Measurements from ENCODE around the gene B4GALT2.

- TF ChIP-seq CTCF (IDR thresholded peaks at IDR 0.05) = no peak
- TF ChIP-seq EZH2 (IDR thresholded peaks at IDR 0.05; ENCODE audit: borderline replicate concordance, insufficient read depth, low read depth, low read length, poor library complexity, severe bottlenecking) = no peak
These were observed 1.4 kb upstream of the B4GALT2 start for GRCh38 chr1:43977376-43978263.
